22Rv1 (cell line): ENCODE measurements around the gene CACNA2D4.

Experiments
- CTCF ChIP-seq: fragments of 450-650 bp; IDR thresholded peaks from 2 replicates; pipeline ENCODE4 v1.5.1; 2017; ENCODE audit warnings: mild to moderate bottlenecking
- ZFX ChIP-seq: fragments of 450-650 bp; IDR thresholded peaks from 2 replicates; pipeline ENCODE4 v1.6.1; 2017; ENCODE audit warnings: antibody characterized with exemption, borderline replicate concordance

- TF ChIP-seq CTCF (no peak), ZFX (no peak)
Observed at GRCh38 chr12:1761857-1762256, 156.6 kb downstream of the CACNA2D4 start.
